Breast epithelium (tissue), 3 donors: ENCODE measurements around the gene DCUN1D4.

Experiments used
- POLR2A ChIP-seq: fragments of 450-650 bp; IDR thresholded peaks from one replicate; pipeline ENCODE4 v1.6.1; 2016; ENCODE audit warnings: antibody characterized with exemption, mild to moderate bottlenecking, moderate library complexity
- POLR2AphosphoS5 ChIP-seq, 3 donors: sonication (generic); formaldehyde crosslinking; IDR thresholded peaks; one replicate each; pipeline ENCODE4 v1.6.1; 2017; ENCODE audit warnings: antibody characterized with exemption in 3 of 3
- TF ChIP-seq, protein P1 (sequence below), 3 donors: fragments of 450-650 bp; IDR thresholded peaks; one replicate each; pipeline ENCODE4 v1.5.1; 2016 to 2017; ENCODE audit warnings: antibody characterized with exemption in 3 of 3, mild to moderate bottlenecking in 3 of 3, moderate library complexity in 3 of 3

- TF ChIP-seq, protein P1, sequence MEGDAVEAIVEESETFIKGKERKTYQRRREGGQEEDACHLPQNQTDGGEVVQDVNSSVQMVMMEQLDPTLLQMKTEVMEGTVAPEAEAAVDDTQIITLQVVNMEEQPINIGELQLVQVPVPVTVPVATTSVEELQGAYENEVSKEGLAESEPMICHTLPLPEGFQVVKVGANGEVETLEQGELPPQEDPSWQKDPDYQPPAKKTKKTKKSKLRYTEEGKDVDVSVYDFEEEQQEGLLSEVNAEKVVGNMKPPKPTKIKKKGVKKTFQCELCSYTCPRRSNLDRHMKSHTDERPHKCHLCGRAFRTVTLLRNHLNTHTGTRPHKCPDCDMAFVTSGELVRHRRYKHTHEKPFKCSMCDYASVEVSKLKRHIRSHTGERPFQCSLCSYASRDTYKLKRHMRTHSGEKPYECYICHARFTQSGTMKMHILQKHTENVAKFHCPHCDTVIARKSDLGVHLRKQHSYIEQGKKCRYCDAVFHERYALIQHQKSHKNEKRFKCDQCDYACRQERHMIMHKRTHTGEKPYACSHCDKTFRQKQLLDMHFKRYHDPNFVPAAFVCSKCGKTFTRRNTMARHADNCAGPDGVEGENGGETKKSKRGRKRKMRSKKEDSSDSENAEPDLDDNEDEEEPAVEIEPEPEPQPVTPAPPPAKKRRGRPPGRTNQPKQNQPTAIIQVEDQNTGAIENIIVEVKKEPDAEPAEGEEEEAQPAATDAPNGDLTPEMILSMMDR (IDR thresholded peaks at IDR 0.05) = no peak
- TF ChIP-seq POLR2AphosphoS5 (IDR thresholded peaks at IDR 0.05) = no peak
- no peak for TF ChIP-seq POLR2A
Observed at GRCh38 chr4:51895158-51895557, 52.2 kb downstream of the DCUN1D4 start.
